A673 (cell line): Measurements from ENCODE around the gene IL12RB1. TPM values are rescaled to one million over a fixed set of nuclear protein-coding genes. Genes with fewer than 3 reads are reported as not detected.

ENCODE experiments used
- BruUV-seq: library from RNA; stranded (reverse); fragments of 400-500 nt; replicated peaks from 2 replicates; lab custom pipeline; 2021; lab: Mats Ljungman, UMichigan
- CTCF ChIA-PET: fragments of 300-600 bp; sonication (Branson Sonifier 250); formaldehyde crosslinking; loops from one replicate; lab custom pipeline; 2022; ENCODE audit warnings: antibody characterized with exemption; lab: Charles Lee
- POLR2A ChIA-PET: fragments of 300-600 bp; sonication (Branson Sonifier 250); formaldehyde crosslinking; loops from one replicate; lab custom pipeline; 2022; ENCODE audit warnings: antibody characterized with exemption; ENCODE audit not compliant: low non-redundant PET; lab: Charles Lee
- DNase-seq: peaks from one replicate; pipeline ENCODE4 v3.0.0-alpha.2; 2015; ENCODE audit warnings: low spot score
- H3K27ac ChIP-seq: fragments of 200-600 bp; sonication (generic); 2 replicates; pipeline ENCODE4 v1.5.1; 2016; ENCODE audit warnings: mixed run types, low read depth, mild to moderate bottlenecking, mixed read lengths, antibody characterized with exemption, low read length; ENCODE audit not compliant: poor library complexity, severe bottlenecking
- H3K27me3 ChIP-seq: fragments of 200-600 bp; sonication (generic); replicated peaks from 2 replicates; pipeline ENCODE4 v1.6.1; 2017; ENCODE audit warnings: mixed run types, low read depth, mild to moderate bottlenecking, mixed read lengths, antibody characterized with exemption, low read length; ENCODE audit not compliant: insufficient read depth, poor library complexity
- H3K36me3 ChIP-seq: fragments of 200-600 bp; sonication (generic); 2 replicates; pipeline ENCODE4 v1.6.1; 2016; ENCODE audit warnings: mixed run types, mild to moderate bottlenecking, mixed read lengths, antibody characterized with exemption, low read length; ENCODE audit not compliant: insufficient read depth, poor library complexity, severe bottlenecking
- H3K4me1 ChIP-seq: fragments of 200-600 bp; sonication (generic); 2 replicates; pipeline ENCODE4 v1.6.1; 2017; ENCODE audit warnings: mixed run types, mild to moderate bottlenecking, mixed read lengths, antibody characterized with exemption, low read length; ENCODE audit not compliant: insufficient read depth, poor library complexity, severe bottlenecking
- H3K4me3 ChIP-seq: fragments of 200-600 bp; sonication (generic); 2 replicates; pipeline ENCODE4 v1.5.1; 2016; ENCODE audit warnings: low read depth, mixed run types, mild to moderate bottlenecking, mixed read lengths, low read length; ENCODE audit not compliant: poor library complexity, severe bottlenecking
- H3K9me3 ChIP-seq: fragments of 200-600 bp; sonication (generic); 2 replicates; pipeline ENCODE4 v1.6.1; 2016; ENCODE audit warnings: mixed run types, low read depth, mild to moderate bottlenecking, mixed read lengths, antibody characterized with exemption, low read length; ENCODE audit not compliant: poor library complexity, severe bottlenecking
- CTCF ChIP-seq: fragments of 300-800, 200-600 bp; sonication (generic); conservative IDR thresholded peaks from 2 replicates; pipeline ENCODE4 v1.5.1; 2017; ENCODE audit warnings: low read depth, mild to moderate bottlenecking, antibody characterized with exemption, low read length, moderate library complexity, mixed read lengths
- EZH2 ChIP-seq: fragments of 200-600 bp; sonication (generic); IDR thresholded peaks from 2 replicates; pipeline ENCODE4 v1.6.1; 2017; ENCODE audit warnings: borderline replicate concordance, low read depth, mild to moderate bottlenecking, mixed read lengths, antibody characterized with exemption, low read length; ENCODE audit not compliant: poor library complexity, severe bottlenecking
- intact Hi-C: fragments of 100-400 bp; cut with micrococcal nuclease; formaldehyde crosslinking; loops from one replicate; pipeline ENCODE4 v1.10.0; 2022; ENCODE audit not compliant: unreplicated experiment
- total RNA-seq: library from RNA; stranded (reverse); gene quantifications from 2 replicates; pipeline ENCODE4 v1.2.3, GENCODE V29; 2021

Gene IL12RB1
- total RNA-seq, 1 experiment from 2014 or later: not detected

- no peak overlapping the region for H3K4me3 ChIP-seq
- no peaks in the 10 kb centered on the region for H3K9me3 ChIP-seq
- H3K27me3 ChIP-seq: no peaks in the 10 kb centered on the region
- CTCF ChIA-PET: no interaction called here
- POLR2A ChIA-PET: no interaction called here
- H3K36me3 ChIP-seq: no peaks in the 10 kb centered on the region
- DNase-seq: no peak
- TF ChIP-seq EZH2: no peak
- TF ChIP-seq CTCF: no peak
- no peak overlapping the region for H3K27ac ChIP-seq
- intact Hi-C loops: no loop called here
- H3K4me1 ChIP-seq: no peaks in the 10 kb centered on the region
- no TSS peak for BruUV-seq
Measured at GRCh38 chr19:18130523-18131242, 43.9 kb upstream of the IL12RB1 start.

GRCh38 chr19:18128805-18129204 is 42.1 kb upstream of the IL12RB1 start:
- TF ChIP-seq EZH2: no peak
- no peak for TF ChIP-seq CTCF
- no peaks in the 10 kb centered on the region for H3K36me3 ChIP-seq
- H3K27me3 ChIP-seq: no peaks in the 10 kb centered on the region
- CTCF ChIA-PET: no interaction called here
- H3K27ac ChIP-seq: no peak overlapping the region
- POLR2A ChIA-PET: no interaction called here
- H3K9me3 ChIP-seq: no peaks in the 10 kb centered on the region
- no peak overlapping the region for H3K4me3 ChIP-seq
- BruUV-seq: no TSS peak
- intact Hi-C loops: no loop called here
- DNase-seq: no peak
- no peaks in the 10 kb centered on the region for H3K4me1 ChIP-seq

- TF ChIP-seq EZH2 (no peak), CTCF (no peak)
- intact Hi-C loops: no loop called here
- POLR2A ChIA-PET: no interaction called here
- no peak for DNase-seq
- no peak overlapping the region for H3K4me3 ChIP-seq
- H3K36me3 ChIP-seq: no peaks in the 10 kb centered on the region
- CTCF ChIA-PET: no interaction called here
- no peak overlapping the region for H3K27ac ChIP-seq
- no peaks in the 10 kb centered on the region for H3K27me3 ChIP-seq
- no TSS peak for BruUV-seq
- no peaks in the 10 kb centered on the region for H3K4me1 ChIP-seq
- H3K9me3 ChIP-seq: no peaks in the 10 kb centered on the region
Measured at GRCh38 chr19:18128044-18128443, 41.3 kb upstream of the IL12RB1 start.
